ENCODE measurements around the gene MAP7.
"Not testable (repeated sequence)": the region's sequence is repeated elsewhere in the genome, so short reads cannot be mapped to it uniquely, and the experiment has no call there.

MAP7 gene

GRCh38 chr6:136502786-136503185, 47.4 kb downstream of the MAP7 start:
- no peak for DNase-seq (ENCODE audit: low spot score)

DNA sequence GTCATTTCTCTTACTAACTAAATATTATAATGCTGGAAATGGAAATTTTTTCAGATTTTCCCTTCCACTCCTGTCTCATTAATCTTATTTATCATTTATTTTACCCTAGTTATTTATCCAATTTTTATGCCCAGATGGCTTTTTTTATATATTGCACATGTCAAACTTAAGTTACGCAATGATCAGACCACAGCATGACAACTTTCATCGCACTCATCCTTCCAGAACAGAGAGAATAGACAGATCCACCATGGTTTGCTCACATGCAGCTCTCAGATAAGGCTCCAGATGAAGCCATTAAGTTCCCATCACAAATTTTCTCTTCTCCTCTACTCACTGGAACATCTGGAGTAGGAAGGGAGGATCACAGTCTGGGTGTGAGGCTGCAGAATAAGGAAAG, 48.7 kb downstream of the MAP7 start:
- DNase-seq (ENCODE audit: low spot score) = no peak

DNA sequence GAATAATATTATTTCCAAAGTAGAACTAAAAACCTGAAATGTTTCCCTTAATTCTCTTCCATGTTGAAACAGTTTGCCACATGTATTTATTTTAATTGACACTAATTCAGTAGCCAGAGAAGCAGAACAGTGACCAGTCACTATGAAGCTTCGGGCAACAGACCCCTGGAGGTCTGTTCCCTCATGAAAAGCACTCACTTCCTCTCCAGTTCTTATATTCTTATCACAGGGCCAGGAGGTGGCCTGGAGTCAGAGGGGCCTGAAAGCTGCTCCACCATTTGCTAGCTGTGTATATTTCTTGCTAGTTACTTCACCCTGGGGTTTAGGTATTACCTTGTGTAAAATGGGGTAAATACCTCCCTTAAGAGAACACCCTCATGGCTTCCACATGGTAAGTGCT, 49.1 kb downstream of the MAP7 start:
- no peak for DNase-seq (ENCODE audit: low spot score)

- DNase-seq (ENCODE audit: low spot score) = no peak
Observed at GRCh38 chr6:136500414-136500813, 49.8 kb downstream of the MAP7 start.

DNA sequence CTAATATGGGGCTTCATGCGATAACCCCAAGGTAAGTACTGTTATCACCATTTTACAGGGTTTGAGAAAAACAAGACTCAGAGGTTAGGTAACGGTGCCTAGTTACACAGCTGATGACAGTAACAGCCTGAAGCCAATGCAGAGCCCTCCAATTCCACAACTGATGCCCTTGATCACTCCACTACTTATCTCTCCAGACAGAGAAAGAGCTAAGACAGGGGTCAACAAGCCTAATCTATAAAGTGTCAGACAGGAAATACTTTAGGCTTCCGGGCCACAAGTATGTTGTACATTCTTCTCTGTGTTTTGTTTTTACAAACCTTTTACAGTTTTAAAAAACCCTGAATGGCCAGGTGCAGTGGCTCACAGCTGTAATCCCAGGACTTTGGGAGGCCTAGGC, 50.9 kb downstream of the MAP7 start:
- no peak for DNase-seq (ENCODE audit: low spot score)

DNA sequence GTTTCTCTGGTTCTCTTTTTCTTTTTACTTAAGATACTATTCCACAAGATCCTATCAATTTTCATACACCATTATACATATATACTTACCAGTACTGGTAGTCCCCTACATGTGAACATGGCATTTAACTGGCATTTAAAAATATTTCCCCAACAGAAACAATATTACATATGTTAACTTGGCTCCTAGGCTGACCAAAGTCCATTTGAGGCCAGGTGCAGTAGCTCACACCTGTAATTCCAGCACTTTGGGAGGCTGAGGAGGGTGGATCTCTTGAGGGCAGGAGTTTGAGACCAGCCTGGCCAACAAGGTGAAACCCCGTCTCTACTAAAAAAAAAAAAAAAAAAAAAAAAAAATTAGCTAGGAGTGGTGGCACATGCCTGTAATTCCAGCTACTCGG, 53.8 kb downstream of the MAP7 start:
- DNase-seq (ENCODE audit: low spot score) = not testable (repeated sequence)

DNA sequence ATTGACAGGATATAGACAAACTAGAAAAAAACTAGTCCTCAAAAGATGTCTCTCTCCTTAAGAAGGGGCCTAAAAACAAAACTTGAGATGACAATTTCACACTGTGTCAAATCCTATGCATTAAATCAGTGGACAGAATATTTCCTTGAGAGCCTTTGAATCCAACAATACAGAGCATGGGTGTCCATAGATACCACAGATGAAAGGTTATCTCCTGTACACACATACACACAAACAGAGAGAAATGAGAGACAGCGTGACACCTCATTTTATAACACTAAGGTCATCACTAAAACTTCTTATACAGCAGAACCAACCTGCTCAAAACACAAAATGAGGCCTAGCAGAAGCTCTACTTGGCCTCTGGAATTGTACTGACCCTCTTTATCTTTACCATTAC, 55.5 kb downstream of the MAP7 start:
- no peak for DNase-seq (ENCODE audit: low spot score)

- DNase-seq (ENCODE audit: low spot score) = no peak
Observed at GRCh38 chr6:136494059-136494458, 56.2 kb downstream of the MAP7 start.

- DNase-seq (ENCODE audit: low spot score) = no peak
Observed at GRCh38 chr6:136492409-136492808, 57.8 kb downstream of the MAP7 start.

DNA sequence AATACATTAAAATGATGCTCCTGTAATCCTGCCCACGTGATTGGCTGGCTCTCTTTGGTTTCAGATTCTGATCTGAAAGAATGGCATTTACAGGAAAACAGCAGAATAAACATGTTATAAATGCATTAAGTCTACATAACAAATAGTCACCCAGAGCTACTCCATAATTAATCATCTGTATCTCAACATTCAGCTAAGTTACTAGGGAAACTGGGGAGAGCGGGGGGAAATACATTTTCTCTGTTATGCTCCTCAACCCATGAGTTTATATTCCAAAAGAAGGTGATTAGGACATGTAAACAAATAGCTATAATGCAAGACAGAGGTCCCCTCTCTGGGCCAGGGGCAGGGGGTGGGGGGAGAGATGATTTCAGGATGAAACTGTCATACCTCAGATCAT, 58.5 kb downstream of the MAP7 start:
- DNase-seq (ENCODE audit: low spot score) = no peak

GRCh38 chr6:136491251-136491650, 59.0 kb downstream of the MAP7 start:
- DNase-seq (ENCODE audit: low spot score) = no peak

- not testable (repeated sequence) for DNase-seq (ENCODE audit: low spot score)
Observed at GRCh38 chr6:136489689-136490033, 60.6 kb downstream of the MAP7 start.

GRCh38 chr6:136487759-136488425, 62.3 kb downstream of the MAP7 start:
- DNase-seq (ENCODE audit: low spot score) = no peak

DNA sequence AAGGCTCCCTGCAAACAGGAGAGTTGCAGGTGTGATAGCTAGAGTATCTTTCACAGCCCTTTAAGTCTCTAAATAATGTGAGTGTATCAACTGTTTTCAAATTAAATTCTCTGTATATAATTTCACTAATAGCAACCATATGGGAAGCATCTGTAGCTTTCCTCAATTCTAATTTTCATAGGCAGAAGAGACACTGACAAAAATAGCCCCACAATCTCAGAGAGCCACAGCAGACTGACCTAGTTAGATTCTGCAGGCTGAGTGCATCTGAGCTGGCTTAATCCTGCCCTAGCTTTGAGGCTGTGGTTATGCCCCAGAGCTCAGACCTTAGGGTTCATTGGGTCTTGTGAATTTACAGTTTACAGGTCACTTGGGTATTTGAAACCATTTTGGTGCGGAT, 63.9 kb downstream of the MAP7 start:
- no peak for DNase-seq (ENCODE audit: low spot score)

GRCh38 chr6:136483906-136484305, 66.3 kb downstream of the MAP7 start:
- no peak for DNase-seq (ENCODE audit: low spot score)

- DNase-seq (ENCODE audit: low spot score) = not testable (repeated sequence)
Observed at GRCh38 chr6:136483005-136483404, 67.2 kb downstream of the MAP7 start.

- DNase-seq (ENCODE audit: low spot score) = no peak
Observed at GRCh38 chr6:136477548-136477947, 72.7 kb downstream of the MAP7 start.

- DNase-seq (ENCODE audit: low spot score) = no peak
Observed at GRCh38 chr6:136475686-136476085, 74.5 kb downstream of the MAP7 start.

DNA sequence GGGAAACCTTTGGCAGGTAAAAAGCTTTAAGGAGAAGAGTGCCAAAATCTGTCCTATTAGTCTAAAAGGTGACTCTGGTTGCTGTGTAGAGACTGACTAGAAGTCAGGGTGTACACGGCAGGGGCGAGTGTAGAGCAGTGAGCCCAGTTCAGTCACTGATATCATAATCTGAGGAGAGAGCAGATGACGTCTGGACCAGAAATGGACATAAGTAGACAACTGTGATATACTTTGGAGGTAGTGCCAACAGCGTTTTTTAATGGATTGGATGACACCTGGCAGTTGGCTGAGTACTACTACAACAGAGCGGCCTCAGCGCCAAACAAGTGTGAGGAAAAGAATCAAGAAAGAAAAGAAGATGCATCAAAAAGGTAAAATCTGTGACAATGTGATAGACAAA, 76.0 kb downstream of the MAP7 start:
- no peak for DNase-seq (ENCODE audit: low spot score)

DNA sequence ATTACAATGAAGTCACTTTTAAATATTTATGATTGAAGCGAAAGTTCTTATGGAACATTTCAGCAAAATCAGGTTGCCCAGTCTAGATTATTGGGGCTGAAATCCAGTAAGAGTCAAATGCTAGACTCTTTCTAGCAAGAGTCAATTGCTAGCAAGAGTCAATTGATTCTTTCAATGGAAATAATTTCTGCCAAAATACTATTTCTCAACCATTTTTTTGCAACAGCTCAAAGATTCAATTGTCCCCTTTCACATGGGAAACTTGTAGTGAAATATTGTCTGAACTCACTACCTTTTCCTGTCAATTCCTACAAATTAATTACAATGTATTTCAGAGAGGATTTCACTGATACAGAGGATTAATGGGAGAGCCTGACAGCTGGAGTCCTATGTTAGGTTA, 78.3 kb downstream of the MAP7 start:
- DNase-seq (ENCODE audit: low spot score) = no peak

DNA sequence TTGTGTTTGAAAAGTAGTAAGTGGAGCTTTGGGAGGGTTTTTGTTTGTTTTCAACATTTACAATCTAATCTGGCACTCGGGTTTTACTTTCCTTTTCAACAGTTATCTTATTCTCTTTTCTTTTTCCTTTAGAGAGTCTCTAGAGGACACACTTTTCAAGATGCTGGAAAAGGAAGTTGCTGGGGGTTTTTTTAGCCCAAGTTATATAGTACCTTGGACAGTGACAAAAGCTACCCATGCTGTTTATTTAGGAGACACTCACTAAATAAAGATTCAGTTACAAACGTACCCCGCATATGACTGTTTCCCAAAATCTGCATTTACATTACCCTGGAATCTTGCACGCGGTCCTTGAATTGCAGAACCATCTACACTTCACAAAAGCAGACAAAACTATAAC, 78.8 kb downstream of the MAP7 start:
- no peak for DNase-seq (ENCODE audit: low spot score)

GRCh38 chr6:136470044-136470443, 80.2 kb downstream of the MAP7 start:
- no peak for DNase-seq (ENCODE audit: low spot score)

DNA sequence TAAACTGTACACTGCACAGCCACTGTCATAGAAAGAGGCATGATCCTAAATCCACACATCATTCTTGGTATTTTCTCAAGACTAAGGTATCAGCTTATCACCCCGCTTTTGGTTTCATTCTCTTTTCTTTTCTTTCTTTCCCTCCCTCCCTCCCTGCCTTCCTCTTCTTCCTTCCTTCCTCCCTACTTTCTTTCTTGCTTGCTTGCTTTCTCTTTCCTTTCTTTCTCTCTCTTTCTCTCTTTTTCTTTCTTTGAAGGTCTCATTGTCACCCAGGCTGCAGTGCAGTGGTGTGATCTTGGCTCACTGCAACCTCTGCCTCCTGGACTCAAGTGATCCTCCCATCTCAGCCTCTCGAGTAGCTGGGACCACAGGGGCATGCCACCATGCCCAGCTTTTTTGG, 81.1 kb downstream of the MAP7 start:
- no peak for DNase-seq (ENCODE audit: low spot score)

DNA sequence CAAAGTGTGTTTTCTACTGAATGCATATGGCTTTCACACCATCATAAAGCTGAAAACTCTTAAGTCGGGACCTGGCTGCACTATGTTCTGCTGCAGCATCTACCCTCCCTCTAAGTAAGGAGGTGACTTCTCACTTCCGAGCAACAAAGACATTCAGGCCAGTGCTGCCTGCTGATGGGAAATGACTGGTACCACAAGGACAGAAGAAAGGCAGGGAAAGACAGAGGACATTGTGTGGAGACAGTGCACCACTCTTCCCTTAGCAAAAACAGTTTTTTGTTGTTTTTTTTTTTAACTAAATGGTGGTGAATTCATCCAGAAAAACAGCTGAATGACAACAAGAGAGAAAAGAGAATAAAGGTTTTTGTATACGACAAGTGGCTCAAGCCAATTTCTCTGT, 81.5 kb downstream of the MAP7 start:
- no peak for DNase-seq (ENCODE audit: low spot score)

DNA sequence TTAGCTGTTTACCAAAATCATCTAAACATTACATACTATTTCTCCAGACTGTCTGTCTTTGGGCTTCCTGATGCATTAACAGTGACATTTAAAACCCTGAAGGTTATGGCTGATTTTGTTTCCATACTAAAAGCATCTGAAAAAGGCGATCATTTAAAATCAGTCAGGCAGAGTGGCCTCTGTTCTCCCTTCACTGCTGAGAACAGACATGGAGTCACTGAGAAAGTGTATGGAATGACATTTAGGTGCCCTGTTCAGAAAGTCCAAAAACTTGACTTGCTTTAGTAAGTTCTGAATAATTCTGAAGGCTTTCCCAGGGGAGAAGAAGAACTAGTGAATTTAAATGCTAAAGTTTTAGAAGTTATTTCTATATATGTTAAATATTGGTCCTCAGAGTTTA, 83.0 kb downstream of the MAP7 start:
- DNase-seq (ENCODE audit: low spot score) = no peak

Measured in AG08396 (cell line).